ENCODE measurements around the gene DPH2.

Gene DPH2

GRCh38 chr1:43970911-43971310 lies 1.1 kb downstream of the DPH2 start:
- Mint-ChIP-seq H3K9me3 (ENCODE audit: low read depth) (no peaks in the 10 kb centered on the region), H3K27me3 (no peaks in the 10 kb centered on the region), H3K36me3 (peaks cover 22% of the 10 kb centered on the region), H3K27ac (peak overlapping the region; percentile 91), H3K4me3 (peak overlapping the region; percentile 97), H3K4me1 (ENCODE audit: low read depth) (peaks cover 30% of the 10 kb centered on the region)

- H3K4me3 Mint-ChIP-seq, result peak overlapping the region; percentile 97
- no peaks in the 10 kb centered on the region for H3K27me3 Mint-ChIP-seq
- no peaks in the 10 kb centered on the region for H3K9me3 Mint-ChIP-seq (ENCODE audit: low read depth)
- H3K27ac Mint-ChIP-seq, result no peak overlapping the region
- peaks cover 22% of the 10 kb centered on the region for H3K36me3 Mint-ChIP-seq
- H3K4me1 Mint-ChIP-seq (ENCODE audit: low read depth), result peaks cover 36% of the 10 kb centered on the region
Observed at GRCh38 chr1:43971336-43971980, 1.6 kb downstream of the DPH2 start.

GRCh38 chr1:43973981-43974442 lies 4.2 kb downstream of the DPH2 start:
- H3K27me3 Mint-ChIP-seq, result no peaks in the 10 kb centered on the region
- peak overlapping the region; percentile 89 for H3K4me3 Mint-ChIP-seq
- H3K9me3 Mint-ChIP-seq (ENCODE audit: low read depth), result no peaks in the 10 kb centered on the region
- peaks cover 28% of the 10 kb centered on the region for H3K36me3 Mint-ChIP-seq
- peak overlapping the region; percentile 97 for H3K27ac Mint-ChIP-seq
- peaks cover 58% of the 10 kb centered on the region for H3K4me1 Mint-ChIP-seq (ENCODE audit: low read depth)

GRCh38 chr1:43974443-43975248 lies 4.8 kb downstream of the DPH2 start, which contains the start of gene ATP6V0B:
ATP6V0B (plus strand) TSS chr1:43974960; CDS start chr1:43975041, 81 bp downstream.
- Mint-ChIP-seq H3K4me1 (ENCODE audit: low read depth) (peaks cover 56% of the 10 kb centered on the region), H3K36me3 (peaks cover 28% of the 10 kb centered on the region), H3K27ac (peak within 1 kb of the TSS; percentile 97), H3K27me3 (no peaks in the 10 kb centered on the region), H3K4me3 (peak within 1 kb of the TSS; percentile 89), H3K9me3 (ENCODE audit: low read depth) (no peaks in the 10 kb centered on the region)

GRCh38 chr1:43975249-43975961 lies 5.6 kb downstream of the DPH2 start:
- H3K27me3 Mint-ChIP-seq, result no peaks in the 10 kb centered on the region
- H3K4me1 Mint-ChIP-seq (ENCODE audit: low read depth), result peaks cover 56% of the 10 kb centered on the region
- peak overlapping the region; percentile 79 for H3K27ac Mint-ChIP-seq
- H3K36me3 Mint-ChIP-seq, result peaks cover 26% of the 10 kb centered on the region
- no peaks in the 10 kb centered on the region for H3K9me3 Mint-ChIP-seq (ENCODE audit: low read depth)
- H3K4me3 Mint-ChIP-seq, result peak overlapping the region; percentile 89

GRCh38 chr1:43976045-43976444 lies 6.2 kb downstream of the DPH2 start:
- no peaks in the 10 kb centered on the region for H3K9me3 Mint-ChIP-seq (ENCODE audit: low read depth)
- H3K4me3 Mint-ChIP-seq, result peak overlapping the region; percentile 89
- H3K4me1 Mint-ChIP-seq (ENCODE audit: low read depth), result peaks cover 55% of the 10 kb centered on the region
- H3K27me3 Mint-ChIP-seq, result no peaks in the 10 kb centered on the region
- peak overlapping the region; percentile 79 for H3K27ac Mint-ChIP-seq
- peaks cover 26% of the 10 kb centered on the region for H3K36me3 Mint-ChIP-seq

GRCh38 chr1:43976890-43977289 lies 7.1 kb downstream of the DPH2 start:
- H3K36me3 Mint-ChIP-seq, result peaks cover 26% of the 10 kb centered on the region
- peak overlapping the region; percentile 89 for H3K4me3 Mint-ChIP-seq
- H3K4me1 Mint-ChIP-seq (ENCODE audit: low read depth), result peaks cover 53% of the 10 kb centered on the region
- no peaks in the 10 kb centered on the region for H3K9me3 Mint-ChIP-seq (ENCODE audit: low read depth)
- no peaks in the 10 kb centered on the region for H3K27me3 Mint-ChIP-seq
- H3K27ac Mint-ChIP-seq, result no peak overlapping the region

- H3K36me3 Mint-ChIP-seq, result peaks cover 29% of the 10 kb centered on the region
- peak overlapping the region; percentile 89 for H3K4me3 Mint-ChIP-seq
- peaks cover 53% of the 10 kb centered on the region for H3K4me1 Mint-ChIP-seq (ENCODE audit: low read depth)
- H3K27ac Mint-ChIP-seq, result no peak overlapping the region
- no peaks in the 10 kb centered on the region for H3K9me3 Mint-ChIP-seq (ENCODE audit: low read depth)
- no peaks in the 10 kb centered on the region for H3K27me3 Mint-ChIP-seq
Observed at GRCh38 chr1:43977376-43978263, 7.8 kb downstream of the DPH2 start.

GRCh38 chr1:43978264-43978550 lies 8.4 kb downstream of the DPH2 start:
- Mint-ChIP-seq H3K4me3 (peak overlapping the region; percentile 89), H3K9me3 (ENCODE audit: low read depth) (no peaks in the 10 kb centered on the region), H3K4me1 (ENCODE audit: low read depth) (peaks cover 50% of the 10 kb centered on the region), H3K27me3 (no peaks in the 10 kb centered on the region), H3K27ac (no peak overlapping the region), H3K36me3 (peaks cover 25% of the 10 kb centered on the region)

GRCh38 chr1:43978551-43979260 lies 8.9 kb downstream of the DPH2 start, which contains the start of gene B4GALT2:
B4GALT2 (plus strand) TSS chr1:43979210; CDS start chr1:43981161, 1,951 bp downstream.
- Mint-ChIP-seq H3K36me3 (peaks cover 20% of the 10 kb centered on the region), H3K27me3 (no peaks in the 10 kb centered on the region), H3K27ac (peak within 1 kb of the TSS; percentile 80), H3K4me3 (peak within 1 kb of the TSS; percentile 93), H3K4me1 (ENCODE audit: low read depth) (peaks cover 46% of the 10 kb centered on the region), H3K9me3 (ENCODE audit: low read depth) (no peaks in the 10 kb centered on the region)

- Mint-ChIP-seq H3K4me3 (no peak overlapping the region), H3K9me3 (ENCODE audit: low read depth) (no peaks in the 10 kb centered on the region), H3K27ac (no peak overlapping the region), H3K27me3 (no peaks in the 10 kb centered on the region), H3K4me1 (ENCODE audit: low read depth) (peaks cover 41% of the 10 kb centered on the region), H3K36me3 (peaks cover 16% of the 10 kb centered on the region)
Observed at GRCh38 chr1:43979261-43979527, 9.4 kb downstream of the DPH2 start.

- H3K27ac Mint-ChIP-seq, result peak overlapping the region; percentile 80
- no peaks in the 10 kb centered on the region for H3K9me3 Mint-ChIP-seq (ENCODE audit: low read depth)
- peaks cover 38% of the 10 kb centered on the region for H3K4me1 Mint-ChIP-seq (ENCODE audit: low read depth)
- H3K27me3 Mint-ChIP-seq, result no peaks in the 10 kb centered on the region
- H3K36me3 Mint-ChIP-seq, result peaks cover 16% of the 10 kb centered on the region
- H3K4me3 Mint-ChIP-seq, result peak overlapping the region; percentile 93
Observed at GRCh38 chr1:43979528-43980254, 9.9 kb downstream of the DPH2 start.

GRCh38 chr1:43980255-43981134 lies 10.7 kb downstream of the DPH2 start:
- Mint-ChIP-seq H3K27me3 (no peaks in the 10 kb centered on the region), H3K9me3 (ENCODE audit: low read depth) (no peaks in the 10 kb centered on the region), H3K4me1 (ENCODE audit: low read depth) (peaks cover 38% of the 10 kb centered on the region), H3K4me3 (peak overlapping the region; percentile 93), H3K36me3 (peaks cover 16% of the 10 kb centered on the region), H3K27ac (peak overlapping the region; percentile 80)
